ENCODE data around the gene SDHD.
A peak's percentile ranks its signal among the peaks of the same experiment; 100 is the strongest.

Gene SDHD

DNA sequence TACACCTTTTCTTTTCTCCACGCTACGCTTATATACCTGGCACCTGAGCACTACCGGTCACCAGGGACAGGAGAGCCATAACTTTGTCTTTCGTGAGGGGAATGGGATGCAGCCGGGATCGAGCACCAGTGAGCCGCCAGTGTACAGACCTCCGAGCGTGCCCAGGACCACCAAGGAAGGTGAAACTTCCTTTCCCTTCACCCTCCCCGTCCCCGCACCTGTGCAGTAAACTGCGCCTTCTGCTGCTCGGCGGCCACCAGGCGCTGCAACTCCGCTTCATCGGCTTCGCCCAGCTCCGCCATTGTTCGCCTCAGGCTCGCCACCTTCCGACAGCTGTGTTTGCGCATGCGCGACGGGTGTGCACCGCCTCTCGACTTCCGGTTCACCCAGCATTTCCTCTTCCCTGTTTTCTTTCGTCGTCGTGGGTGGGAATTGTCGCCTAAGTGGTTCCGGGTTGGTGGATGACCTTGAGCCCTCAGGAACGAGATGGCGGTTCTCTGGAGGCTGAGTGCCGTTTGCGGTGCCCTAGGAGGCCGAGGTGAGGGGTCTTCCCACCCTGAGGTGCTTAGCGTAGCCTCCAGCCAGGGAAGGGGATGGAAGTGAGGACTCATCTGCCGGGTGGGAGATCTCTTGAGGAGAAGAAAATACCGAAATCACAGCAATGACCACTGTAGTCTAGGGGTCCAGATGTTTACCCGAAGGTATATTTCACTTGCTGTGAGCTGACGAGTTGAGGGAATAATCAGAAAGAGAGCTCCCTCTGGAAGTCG, at the start of gene SDHD, which contains the start of gene TIMM8B:
TSS of gene SDHD (plus strand) at position 452 of the 770 bp plus-strand sequence. CDS start at position 487, 35 bp downstream.
TSS of gene TIMM8B (minus strand) at position 335 of the 770 bp plus-strand sequence. CDS start at position 302, 33 bp downstream.
- TF ChIP-seq CTCF (IDR thresholded peaks at IDR 0.05; ENCODE audit: borderline replicate concordance, extremely low read depth, low read length, poor library complexity, severe bottlenecking) (peak; percentile 53), EZH2 (IDR thresholded peaks at IDR 0.05; ENCODE audit: borderline replicate concordance, low read depth, low read length, severe bottlenecking) (no peak)
- peak within 1 kb of the TSS; percentile 93 for H3K27ac ChIP-seq (ENCODE audit: low read length)
- H4K20me1 ChIP-seq (ENCODE audit: insufficient read depth, low read length) = no peaks in the 10 kb centered on the region
- H3K4me1 ChIP-seq (ENCODE audit: insufficient read depth, low read length) = peaks cover 44% of the 10 kb centered on the region
- H3K27me3 ChIP-seq (ENCODE audit: insufficient read depth, low read length, poor library complexity) = no peaks in the 10 kb centered on the region
- peak within 1 kb of the TSS; percentile 89 for H3K4me2 ChIP-seq (ENCODE audit: insufficient read depth, low read length)
- H3K9ac ChIP-seq (ENCODE audit: low read depth, low read length) = peak within 1 kb of the TSS; percentile 82
- peak; percentile 96 for ATAC-seq (ENCODE audit: insufficient read depth, low read depth)
- H3K36me3 ChIP-seq (ENCODE audit: insufficient read depth, low read length) = peaks cover 87% of the 10 kb centered on the region
- H2AFZ ChIP-seq (ENCODE audit: low read depth, low read length) = peak within 1 kb of the TSS; percentile 90
- peaks cover 56% of the 10 kb centered on the region for H3K79me2 ChIP-seq (ENCODE audit: insufficient read depth, low read length)
- peak; percentile 97 for DNase-seq
- H3K4me3 ChIP-seq (ENCODE audit: low read depth in 1 of 2, low read length in 2 of 2) = peak within 1 kb of the TSS; percentile 72 to 93
- no peaks in the 10 kb centered on the region for H3K9me3 ChIP-seq (ENCODE audit: insufficient read depth, low read length, severe bottlenecking)

DNA sequence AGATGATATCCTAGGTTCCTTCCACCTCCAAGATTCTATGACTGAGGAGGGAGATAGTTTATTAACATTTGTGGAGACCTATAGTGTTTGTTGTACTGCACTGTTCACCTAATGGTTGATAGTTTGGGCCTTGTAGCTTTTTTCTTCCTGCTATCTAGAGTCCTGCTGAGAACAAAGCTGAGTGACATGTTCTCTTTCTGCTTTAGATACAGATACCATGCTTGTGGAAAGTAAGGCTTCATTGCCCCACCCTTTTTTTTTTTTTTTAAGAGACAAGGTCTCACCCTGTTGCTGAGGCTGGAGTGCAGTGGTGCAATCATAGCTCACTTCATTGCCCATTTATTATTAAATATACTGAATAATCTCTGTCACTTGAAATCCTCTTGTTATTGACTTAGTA, 49.1 kb upstream of the SDHD start:
- ATAC-seq (ENCODE audit: insufficient read depth, low read depth) = 0 out of 3 replicates have a peak, but pooled peaks have one; percentile 27
- Histone ChIP-seq H4K20me1 (ENCODE audit: insufficient read depth, low read length) (no peaks in the 10 kb centered on the region), H3K36me3 (ENCODE audit: insufficient read depth, low read length) (peaks cover 73% of the 10 kb centered on the region), H3K27me3 (ENCODE audit: insufficient read depth, low read length, poor library complexity) (no peaks in the 10 kb centered on the region), H2AFZ (ENCODE audit: low read depth, low read length) (no peak overlapping the region), H3K9me3 (ENCODE audit: insufficient read depth, low read length, severe bottlenecking) (no peaks in the 10 kb centered on the region), H3K27ac (ENCODE audit: low read length) (no peak overlapping the region), H3K4me3 (ENCODE audit: low read depth in 1 of 2, low read length in 2 of 2) (no peak overlapping the region), H3K9ac (ENCODE audit: low read depth, low read length) (no peak overlapping the region), H3K4me1 (ENCODE audit: insufficient read depth, low read length) (no peaks in the 10 kb centered on the region), H3K79me2 (ENCODE audit: insufficient read depth, low read length) (peaks cover 3% of the 10 kb centered on the region; the same call in 1 of the 2 replicates), H3K4me2 (ENCODE audit: insufficient read depth, low read length) (no peak overlapping the region)
- TF ChIP-seq CTCF (IDR thresholded peaks at IDR 0.05; ENCODE audit: borderline replicate concordance, extremely low read depth, low read length, poor library complexity, severe bottlenecking) (no peak), EZH2 (IDR thresholded peaks at IDR 0.05; ENCODE audit: borderline replicate concordance, low read depth, low read length, severe bottlenecking) (no peak)
- no peak for DNase-seq

DNA sequence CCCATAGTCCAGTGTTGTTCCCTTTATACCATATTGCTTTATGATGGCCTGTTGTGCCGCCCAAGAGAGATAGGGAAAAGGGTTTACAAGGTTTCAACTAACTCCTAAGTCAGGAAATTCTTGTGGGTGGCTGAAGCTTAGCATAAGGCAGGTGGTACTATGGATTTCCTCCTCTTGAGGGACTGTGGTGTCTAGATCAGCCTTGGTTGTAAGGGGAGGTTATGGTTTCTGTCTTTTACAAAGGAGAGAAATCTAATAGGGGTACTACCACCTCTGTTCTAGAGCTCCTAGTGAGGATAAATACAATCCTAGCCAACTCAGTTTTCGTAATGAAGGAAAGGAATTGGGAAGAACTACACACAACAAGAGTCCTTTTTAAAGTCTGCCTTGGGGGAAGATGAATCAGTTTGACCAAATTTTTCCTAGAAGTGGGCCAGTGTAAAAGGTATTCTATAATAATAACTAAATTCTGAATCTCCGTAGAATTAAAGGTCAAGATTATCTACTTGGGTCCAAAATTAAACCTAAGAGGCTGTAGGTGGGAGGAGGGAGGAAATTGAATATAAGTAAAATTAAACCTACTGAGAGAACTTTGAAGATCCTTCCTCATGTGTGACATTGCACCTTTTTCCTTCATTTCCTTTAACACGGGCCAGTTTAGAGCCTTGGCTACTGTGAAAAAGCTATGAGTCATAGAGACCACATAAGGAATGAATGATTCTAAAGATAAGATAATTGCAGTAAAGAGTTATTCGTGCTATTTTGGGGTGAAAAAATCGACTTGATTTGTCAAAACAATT, 44.3 kb upstream of the SDHD start:
- DNase-seq (no peak), ATAC-seq (ENCODE audit: insufficient read depth, low read depth) (no peak)
- Histone ChIP-seq H3K4me2 (ENCODE audit: insufficient read depth, low read length) (no peak overlapping the region), H3K4me1 (ENCODE audit: insufficient read depth, low read length) (no peaks in the 10 kb centered on the region), H3K79me2 (ENCODE audit: insufficient read depth, low read length) (peaks cover 3% of the 10 kb centered on the region; the same call in 1 of the 2 replicates), H3K36me3 (ENCODE audit: insufficient read depth, low read length) (peaks cover 85% of the 10 kb centered on the region), H4K20me1 (ENCODE audit: insufficient read depth, low read length) (no peaks in the 10 kb centered on the region), H3K27me3 (ENCODE audit: insufficient read depth, low read length, poor library complexity) (no peaks in the 10 kb centered on the region), H3K9ac (ENCODE audit: low read depth, low read length) (no peak overlapping the region), H3K4me3 (ENCODE audit: low read depth in 1 of 2, low read length in 2 of 2) (no peak overlapping the region), H3K27ac (ENCODE audit: low read length) (no peak overlapping the region), H2AFZ (ENCODE audit: low read depth, low read length) (no peak overlapping the region), H3K9me3 (ENCODE audit: insufficient read depth, low read length, severe bottlenecking) (no peaks in the 10 kb centered on the region)
- TF ChIP-seq EZH2 (IDR thresholded peaks at IDR 0.05; ENCODE audit: borderline replicate concordance, low read depth, low read length, severe bottlenecking) (no peak), CTCF (IDR thresholded peaks at IDR 0.05; ENCODE audit: borderline replicate concordance, extremely low read depth, low read length, poor library complexity, severe bottlenecking) (no peak)

Measured in DND-41 (cell line).